SU-DHL-6 (cell line): ENCODE measurements around the gene LEMD2.

ENCODE experiments used
- H2AFZ ChIP-seq: fragments of 200-600 bp; sonication (generic); 2 replicates; pipeline ENCODE4 v1.6.1; 2014; ENCODE audit warnings: low read depth, mild to moderate bottlenecking, moderate library complexity, mixed read lengths, antibody characterized with exemption, low read length; ENCODE audit not compliant: severe bottlenecking
- H3F3A ChIP-seq: fragments of 200-600 bp; shearing (Covaris generic); 2 replicates; pipeline ENCODE4 v1.6.0; 2016; ENCODE audit warnings: antibody characterized with exemption, mild to moderate bottlenecking; ENCODE audit not compliant: insufficient read depth
- H3K27ac ChIP-seq: fragments of 200-600 bp; sonication (generic); 2 replicates; pipeline ENCODE4 v1.5.1; 2016; ENCODE audit warnings: low read depth, mild to moderate bottlenecking, low read length, moderate library complexity, mixed read lengths
- H3K27me3 ChIP-seq: fragments of 200-600 bp; sonication (generic), shearing (Covaris generic); 2 replicates; pipeline ENCODE4 v1.6.0; 2014; ENCODE audit warnings: mild to moderate bottlenecking, low read length
- H3K36me3 ChIP-seq: fragments of 200-600 bp; sonication (generic); 2 replicates; pipeline ENCODE4 v1.6.1; 2014; ENCODE audit warnings: mild to moderate bottlenecking, low read length, mixed read lengths
- H3K4me2 ChIP-seq: fragments of 300-600, 200-600 bp; shearing (Covaris generic), sonication (generic); 2 replicates; pipeline ENCODE4 v1.6.0; 2014; ENCODE audit warnings: low read length, low read depth, mild to moderate bottlenecking; ENCODE audit not compliant: poor library complexity, severe bottlenecking
- H3K4me3 ChIP-seq: fragments of 200-600 bp; sonication (generic); 2 replicates; pipeline ENCODE4 v1.5.1; 2014; ENCODE audit warnings: antibody characterized with exemption, low read length, mild to moderate bottlenecking, mixed read lengths; ENCODE audit not compliant: insufficient read depth, poor library complexity, severe bottlenecking
- H3K79me2 ChIP-seq: fragments of 200-600 bp; sonication (generic); 2 replicates; pipeline ENCODE4 v1.6.1; 2014; ENCODE audit warnings: mild to moderate bottlenecking, low read length, moderate library complexity; ENCODE audit not compliant: insufficient read depth
- H3K9ac ChIP-seq: fragments of 200-600 bp; sonication (generic); 2 replicates; pipeline ENCODE4 v1.7.0; 2014; ENCODE audit warnings: mild to moderate bottlenecking, low read length
- H3K9me2 ChIP-seq: fragments of 200-600 bp; sonication (generic); replicated peaks from 2 replicates; pipeline ENCODE4 v1.6.1; 2014; ENCODE audit warnings: low read length; ENCODE audit not compliant: insufficient read depth
- H3K9me3 ChIP-seq: fragments of 200-600 bp; sonication (generic); 2 replicates; pipeline ENCODE4 v1.6.1; 2014; ENCODE audit warnings: low read length, mixed read lengths; ENCODE audit not compliant: insufficient read depth
- H4K20me1 ChIP-seq: fragments of 200-600 bp; sonication (generic); 2 replicates; pipeline ENCODE4 v1.6.1; 2014; ENCODE audit warnings: low read depth, mild to moderate bottlenecking, antibody characterized with exemption, low read length, moderate library complexity, mixed read lengths
- EZH2phosphoT487 ChIP-seq: fragments of 200-600 bp; sonication (generic), shearing (Covaris generic); conservative IDR thresholded peaks from 2 replicates; pipeline ENCODE4 v1.6.1; 2018; ENCODE audit warnings: mild to moderate bottlenecking, antibody characterized with exemption, low read length, moderate library complexity, mixed read lengths
- TF ChIP-seq, protein P1 (sequence below): fragments of 200-600 bp; sonication (generic); IDR thresholded peaks from one replicate; pipeline ENCODE4 v1.5.1; 2017; ENCODE audit warnings: antibody characterized with exemption, mild to moderate bottlenecking, low read length, moderate library complexity; ENCODE audit not compliant: insufficient read depth, poor library complexity, severe bottlenecking

The LEMD2 gene

DNA sequence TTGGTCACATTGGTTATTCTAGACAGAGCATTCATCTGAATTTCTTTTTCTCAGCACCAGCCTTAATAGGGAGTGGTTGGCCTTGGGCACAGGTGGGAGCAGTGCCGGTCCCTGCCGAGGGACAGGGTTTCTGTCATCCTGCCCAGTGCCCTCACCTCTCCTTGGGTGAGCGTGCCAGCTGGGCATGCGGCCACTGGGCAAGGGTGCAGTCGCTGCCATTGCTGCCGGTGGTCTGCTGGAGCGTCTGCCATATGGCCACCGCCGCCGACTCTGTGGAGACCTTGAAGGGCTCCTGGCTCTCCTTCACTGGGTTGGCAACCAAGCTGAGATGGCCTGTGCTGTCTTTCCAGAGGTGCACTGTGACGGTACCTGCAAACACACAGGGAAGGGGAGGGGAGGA is 61.0 kb downstream of the LEMD2 start:
- Histone ChIP-seq H3F3A (no peaks in the 10 kb centered on the region), H3K4me3 (no peak overlapping the region), H3K9me2 (no peaks in the 10 kb centered on the region), H3K4me2 (no peak overlapping the region), H3K9ac (no peak overlapping the region), H4K20me1 (no peaks in the 10 kb centered on the region), H3K79me2 (no peaks in the 10 kb centered on the region), H3K9me3 (no peaks in the 10 kb centered on the region), H3K36me3 (no peaks in the 10 kb centered on the region), H2AFZ (no peak overlapping the region), H3K27me3 (no peaks in the 10 kb centered on the region), H3K27ac (no peak overlapping the region)
- TF ChIP-seq, protein P1, sequence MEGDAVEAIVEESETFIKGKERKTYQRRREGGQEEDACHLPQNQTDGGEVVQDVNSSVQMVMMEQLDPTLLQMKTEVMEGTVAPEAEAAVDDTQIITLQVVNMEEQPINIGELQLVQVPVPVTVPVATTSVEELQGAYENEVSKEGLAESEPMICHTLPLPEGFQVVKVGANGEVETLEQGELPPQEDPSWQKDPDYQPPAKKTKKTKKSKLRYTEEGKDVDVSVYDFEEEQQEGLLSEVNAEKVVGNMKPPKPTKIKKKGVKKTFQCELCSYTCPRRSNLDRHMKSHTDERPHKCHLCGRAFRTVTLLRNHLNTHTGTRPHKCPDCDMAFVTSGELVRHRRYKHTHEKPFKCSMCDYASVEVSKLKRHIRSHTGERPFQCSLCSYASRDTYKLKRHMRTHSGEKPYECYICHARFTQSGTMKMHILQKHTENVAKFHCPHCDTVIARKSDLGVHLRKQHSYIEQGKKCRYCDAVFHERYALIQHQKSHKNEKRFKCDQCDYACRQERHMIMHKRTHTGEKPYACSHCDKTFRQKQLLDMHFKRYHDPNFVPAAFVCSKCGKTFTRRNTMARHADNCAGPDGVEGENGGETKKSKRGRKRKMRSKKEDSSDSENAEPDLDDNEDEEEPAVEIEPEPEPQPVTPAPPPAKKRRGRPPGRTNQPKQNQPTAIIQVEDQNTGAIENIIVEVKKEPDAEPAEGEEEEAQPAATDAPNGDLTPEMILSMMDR, result no peak
- TF ChIP-seq EZH2phosphoT487, result no peak

DNA sequence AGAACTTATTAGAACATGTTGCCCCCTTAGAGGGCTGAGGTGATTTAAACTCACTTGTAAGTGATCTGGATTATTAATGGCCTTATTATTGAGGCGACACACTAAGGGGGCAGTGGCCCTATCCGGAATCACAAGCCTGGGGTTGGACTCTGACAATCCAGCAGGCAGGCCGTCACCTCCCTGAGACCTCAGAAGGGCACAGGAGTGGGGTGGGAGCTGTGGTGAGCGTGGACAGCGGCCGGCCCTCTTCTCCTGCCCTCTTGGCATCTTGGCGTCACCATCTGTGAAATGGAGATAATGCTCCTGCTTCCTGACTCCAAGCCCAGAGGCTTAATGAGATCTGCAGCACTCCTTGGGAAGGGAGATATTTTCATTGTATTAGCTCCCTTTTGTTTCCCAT is 61.8 kb downstream of the LEMD2 start:
- Histone ChIP-seq H3K27ac (no peak overlapping the region), H3K36me3 (no peaks in the 10 kb centered on the region), H3K9me2 (no peaks in the 10 kb centered on the region), H3K9ac (no peak overlapping the region), H3K27me3 (0 out of 2 replicates have a peak, but pooled peaks cover 4% of the 10 kb centered on the region), H3K79me2 (no peaks in the 10 kb centered on the region), H3K9me3 (no peaks in the 10 kb centered on the region), H2AFZ (no peak overlapping the region), H3K4me3 (no peak overlapping the region), H3F3A (no peaks in the 10 kb centered on the region), H3K4me2 (no peak overlapping the region), H4K20me1 (no peaks in the 10 kb centered on the region)
- TF ChIP-seq, protein P1, result no peak
- no peak for TF ChIP-seq EZH2phosphoT487

DNA sequence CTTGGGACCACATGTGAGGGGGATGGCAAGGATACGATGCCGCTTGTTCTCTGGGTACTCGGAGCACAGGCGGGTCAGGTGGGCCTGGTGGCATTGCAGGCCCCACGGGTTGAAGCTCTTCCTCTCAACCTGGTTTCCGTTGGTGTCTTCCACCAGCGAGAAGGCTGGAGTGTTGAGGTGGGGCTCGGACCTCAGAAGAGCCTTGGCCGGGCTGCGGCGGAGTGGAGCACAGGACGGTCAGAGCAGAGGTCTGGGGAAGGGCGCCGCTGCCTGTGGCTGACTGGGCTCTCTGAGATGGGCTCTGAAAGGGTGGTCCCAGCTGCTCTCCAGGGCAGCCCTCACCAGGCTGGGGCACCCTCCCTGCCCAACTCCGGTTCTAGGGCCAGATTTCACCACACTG is 62.2 kb downstream of the LEMD2 start:
- Histone ChIP-seq H3F3A (no peaks in the 10 kb centered on the region), H3K9ac (no peak overlapping the region), H3K9me3 (no peaks in the 10 kb centered on the region), H3K79me2 (no peaks in the 10 kb centered on the region), H3K27ac (no peak overlapping the region), H4K20me1 (no peaks in the 10 kb centered on the region), H3K27me3 (0 out of 2 replicates have a peak, but pooled peaks cover 4% of the 10 kb centered on the region), H3K9me2 (no peaks in the 10 kb centered on the region), H3K36me3 (no peaks in the 10 kb centered on the region), H3K4me3 (no peak overlapping the region), H3K4me2 (no peak overlapping the region), H2AFZ (no peak overlapping the region)
- no peak for TF ChIP-seq EZH2phosphoT487
- TF ChIP-seq, protein P1, result no peak
